Prostate gland (tissue), 2 donors: ENCODE data around the gene PRICKLE2.

Experiments used
- CTCF ChIP-seq, 4 experiments: fragments of 200-600 bp in 2 of 4; fragments of 450-650 bp in 2 of 4; sonication (generic) in 2 of 4; IDR thresholded peaks; 1 replicate in 3 of 4; 2 replicates in 1 of 4; pipeline ENCODE4 v1.5.1; 2016 to 2019; ENCODE audit warnings: antibody characterized with exemption in 4 of 4, mild to moderate bottlenecking in 2 of 4, moderate library complexity in 2 of 4
- POLR2A ChIP-seq: fragments of 450-650 bp; IDR thresholded peaks from one replicate; pipeline ENCODE4 v1.6.1; 2016; ENCODE audit warnings: antibody characterized with exemption, mild to moderate bottlenecking

- peak in 2 of 4 experiments; percentile 10 to 29 for TF ChIP-seq CTCF (IDR thresholded peaks at IDR 0.05)
- TF ChIP-seq POLR2A = no peak
Observed at GRCh38 chr3:64244011-64244942, 19.0 kb upstream of the PRICKLE2 start.
